Psoas muscle (tissue), 8 donors: ENCODE data around the gene TMEM116. TPM values are rescaled to one million over a fixed set of nuclear protein-coding genes. Genes with fewer than 3 reads are reported as not detected.

Experiments used
- ATAC-seq, 4 donors: fragments of 200-7000 bp; cut with Tn5 transposase; one replicate each; pipeline ENCODE4 v1.9.1; 2020; ENCODE audit warnings: moderate library complexity in 3 of 4, mild to moderate bottlenecking in 2 of 4
- DNase-seq, 2 donors: peaks; one replicate each; pipeline ENCODE4 v3.0.0-alpha.2; 2020
- H3K27ac ChIP-seq: fragments of 200-600 bp; one replicate; pipeline ENCODE4 v1.8.0; 2022
- H3K27me3 ChIP-seq, 3 donors: fragments of 200-600 bp in 1 of 3; one replicate each; pipeline versions ENCODE4 v1.6.1 to v1.8.0; 2013 to 2022; ENCODE audit warnings: low read length in 2 of 3, mild to moderate bottlenecking in 2 of 3, moderate library complexity in 1 of 3; ENCODE audit not compliant: insufficient read depth in 3 of 3
- H3K36me3 ChIP-seq, 2 donors: fragments of 200-600 bp in 1 of 2; one replicate each; pipeline versions ENCODE4 v1.6.1 to v1.8.0; 2013 to 2022; ENCODE audit warnings: low read depth in 1 of 2, mild to moderate bottlenecking in 1 of 2, moderate library complexity in 1 of 2; ENCODE audit not compliant: insufficient read depth in 1 of 2
- H3K4me1 ChIP-seq: fragments of 200-600 bp; one replicate; pipeline ENCODE4 v1.8.0; 2022
- H3K4me3 ChIP-seq: fragments of 200-600 bp; one replicate; pipeline ENCODE4 v1.8.0; 2022; ENCODE audit warnings: mild to moderate bottlenecking
- H3K9me3 ChIP-seq: fragments of 200-600 bp; one replicate; pipeline ENCODE4 v1.8.0; 2022
- CTCF ChIP-seq: fragments of 200-600 bp; IDR thresholded peaks from one replicate; pipeline ENCODE4 v1.8.0; 2022; ENCODE audit warnings: antibody characterized with exemption
- WGBS, 3 donors: extraction: QIAGEN DNeasy Blood & Tissue Kit; methylation state at CpG; one replicate each; pipeline versions ENCODE4 v1.1.6 to v1.1.7; 2013; 5-methylcytosine and 5-hydroxymethylcytosine counted together
- intact Hi-C, 2 donors: fragments of 100-400 bp; cut with DNase I; formaldehyde crosslinking; loops; one replicate each; pipeline versions ENCODE4 v1.11.0 to v1.14.2; 2022
- polyA plus RNA-seq, 3 donors: library from polyadenylated mRNA; stranded (reverse); fragments of 200-250 nt; gene quantifications; one replicate each; pipeline ENCODE4 v1.2.3, GENCODE V29; 2013
- total RNA-seq, 4 donors: library from RNA; stranded (reverse); fragmentation: NEBNext Ultra II Directional in 2 of 4; extraction: Animal tissue kit (Norgen Biotek cat#: 25700) in 2 of 4; gene quantifications; one replicate each; pipeline versions ENCODE4 v1.2.1 to v1.2.4, GENCODE V29; 2021 to 2023
- donor health status: healthy with polysubstance abuse.
- donor health status: DM: no; HTN: no; CAD: no; lungs with moderate emphysema.
- donor health status: Bipolar disorder and iron deficiency.
- donor health status: healthy.
- donor health status: DM: yes; HTN: yes; CAD: no.
- donor health status: DM: no; HTN: no; CAD: no.
- donor health status: DM: no; HTN: no; CAD: no.
- donor health status: DM: yes; HTN: yes; CAD: no.

TMEM116 gene
- total and polyA plus RNA-seq, 7 donors = 3.2 to 12.5 (median 5.4) TPM

- H3K9me3 ChIP-seq = no peaks in the 10 kb centered on the region
- no peak for DNase-seq
- intact Hi-C loops = loop anchor here in 1 of 2 donors (10.0 kb wide), 1 partner anchor 199 kb away; no protein-coding TSS in a partner anchor
- no peak overlapping the region for H3K4me3 ChIP-seq
- WGBS, 3 donors = 84 to 88% (median 86%) methylated on average over 4 of the region's 4 CpGs
- ATAC-seq = no peak
- H3K4me1 ChIP-seq = no peaks in the 10 kb centered on the region
- no peaks in the 10 kb centered on the region for H3K27me3 ChIP-seq
- TF ChIP-seq CTCF = no peak
- H3K27ac ChIP-seq = no peak overlapping the region
- H3K36me3 ChIP-seq = peaks cover 12 to 100% of the 10 kb centered on the region in 2 donors
Observed at GRCh38 chr12:112035219-112035785, 22.3 kb upstream of the TMEM116 start.

DNA sequence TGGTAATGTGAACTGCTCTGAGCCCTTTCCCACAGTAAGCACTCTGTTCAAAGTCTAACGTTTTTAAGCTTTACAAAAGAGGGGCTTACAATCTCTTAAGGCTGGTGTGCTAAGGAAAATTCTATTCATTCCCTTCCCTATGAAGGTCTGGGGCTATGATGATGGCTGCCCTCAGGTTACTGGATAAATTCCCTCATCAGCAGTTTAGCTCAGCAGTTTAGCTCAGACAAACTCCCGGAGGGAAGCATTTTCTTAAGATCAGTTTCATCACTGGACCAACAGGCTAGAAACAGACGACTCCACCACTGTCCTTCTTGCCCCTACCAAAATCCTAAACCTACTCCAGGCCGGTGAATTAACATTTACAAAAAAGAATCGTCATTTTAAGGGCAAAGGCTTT, 19.3 kb upstream of the TMEM116 start:
- Histone ChIP-seq H3K4me1 (no peaks in the 10 kb centered on the region), H3K27ac (no peak overlapping the region), H3K36me3 (peaks cover 18 to 100% of the 10 kb centered on the region in 2 donors), H3K4me3 (no peak overlapping the region), H3K9me3 (no peaks in the 10 kb centered on the region), H3K27me3 (no peaks in the 10 kb centered on the region)
- intact Hi-C loops = loop anchor here in 1 of 2 donors (10.0 kb wide), 1 partner anchor 203 kb away; no protein-coding TSS in a partner anchor
- DNase-seq = no peak
- no peak for TF ChIP-seq CTCF
- no peak for ATAC-seq
- WGBS, 3 donors = 87 to 88% (median 88%) methylated on average over 5 of the region's 5 CpGs

GRCh38 chr12:112031472-112031871, 18.5 kb upstream of the TMEM116 start:
- intact Hi-C loops = loop anchor here in 1 of 2 donors (10.0 kb wide), 1 partner anchor 203 kb away; no protein-coding TSS in a partner anchor
- WGBS, 3 donors = 89 to 94% (median 92%) methylated on average over 2 of the region's 2 CpGs
- ATAC-seq (no peak), DNase-seq (no peak)
- H3K27me3 ChIP-seq = no peaks in the 10 kb centered on the region
- H3K36me3 ChIP-seq = peaks cover 13 to 99% of the 10 kb centered on the region in 2 donors
- no peaks in the 10 kb centered on the region for H3K9me3 ChIP-seq
- no peaks in the 10 kb centered on the region for H3K4me1 ChIP-seq
- H3K27ac ChIP-seq = no peak overlapping the region
- H3K4me3 ChIP-seq = no peak overlapping the region
- no peak for TF ChIP-seq CTCF

- 91 to 97% (median 94%) methylated on average over 2 of the region's 2 CpGs for WGBS, 3 donors
Observed at GRCh38 chr12:112029301-112029700, 16.3 kb upstream of the TMEM116 start.

More at GRCh38 chr12:112029301-112029700, 16.3 kb upstream of the TMEM116 start:
- no peak for TF ChIP-seq CTCF
- Histone ChIP-seq H3K27ac (no peak overlapping the region), H3K9me3 (no peaks in the 10 kb centered on the region), H3K4me3 (no peak overlapping the region), H3K36me3 (peaks cover 14 to 94% of the 10 kb centered on the region in 2 donors), H3K4me1 (no peaks in the 10 kb centered on the region), H3K27me3 (no peaks in the 10 kb centered on the region)
- DNase-seq (no peak), ATAC-seq (no peak)
- intact Hi-C loops = no loop called here
